ENCODE data around the gene ZNF878. TPM values are rescaled to one million over a fixed set of nuclear protein-coding genes. Genes with fewer than 3 reads are reported as not detected.

ZNF878 gene
- not detected in 5 replicates for total RNA-seq (2022; extraction: Qiagen RNA extraction)

DNA sequence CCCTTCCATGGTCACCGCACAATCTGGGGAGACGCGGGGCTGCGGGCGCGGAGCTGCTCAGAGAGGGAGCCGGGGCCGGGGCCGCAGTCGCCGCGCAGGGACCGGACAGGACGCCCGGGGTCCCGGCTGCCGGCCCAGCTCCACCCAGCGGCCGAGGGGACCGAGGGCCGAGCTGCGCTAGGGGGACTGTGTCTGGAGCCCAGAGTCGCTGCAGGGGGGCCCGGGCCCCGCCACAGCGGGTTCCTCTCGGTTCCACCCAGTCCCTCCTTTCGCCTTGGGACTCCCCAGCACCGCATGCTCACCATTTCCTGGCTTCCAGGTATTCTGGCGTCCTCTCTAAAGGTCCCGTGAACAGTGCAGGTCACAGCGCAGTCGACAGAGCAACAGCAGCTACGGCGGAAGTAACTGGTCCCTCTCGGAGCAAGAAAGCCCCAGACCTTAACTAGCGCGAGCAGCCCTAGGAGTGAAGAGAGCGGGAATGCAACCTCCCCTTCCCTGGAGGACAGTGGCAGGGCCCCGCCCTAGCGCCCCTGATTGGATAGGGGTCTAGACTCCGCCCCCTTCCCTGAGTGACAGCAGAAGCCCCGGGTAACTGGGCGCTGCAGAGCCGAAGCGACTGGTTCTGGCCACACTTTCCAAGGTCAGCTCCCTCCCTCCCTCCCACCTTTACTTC, at the start of gene ZNF878:
Gene ZNF878 (minus strand): TSS at position 465 of the 673 bp plus-strand sequence. CDS start 160 bp downstream, at position 305.

DNA sequence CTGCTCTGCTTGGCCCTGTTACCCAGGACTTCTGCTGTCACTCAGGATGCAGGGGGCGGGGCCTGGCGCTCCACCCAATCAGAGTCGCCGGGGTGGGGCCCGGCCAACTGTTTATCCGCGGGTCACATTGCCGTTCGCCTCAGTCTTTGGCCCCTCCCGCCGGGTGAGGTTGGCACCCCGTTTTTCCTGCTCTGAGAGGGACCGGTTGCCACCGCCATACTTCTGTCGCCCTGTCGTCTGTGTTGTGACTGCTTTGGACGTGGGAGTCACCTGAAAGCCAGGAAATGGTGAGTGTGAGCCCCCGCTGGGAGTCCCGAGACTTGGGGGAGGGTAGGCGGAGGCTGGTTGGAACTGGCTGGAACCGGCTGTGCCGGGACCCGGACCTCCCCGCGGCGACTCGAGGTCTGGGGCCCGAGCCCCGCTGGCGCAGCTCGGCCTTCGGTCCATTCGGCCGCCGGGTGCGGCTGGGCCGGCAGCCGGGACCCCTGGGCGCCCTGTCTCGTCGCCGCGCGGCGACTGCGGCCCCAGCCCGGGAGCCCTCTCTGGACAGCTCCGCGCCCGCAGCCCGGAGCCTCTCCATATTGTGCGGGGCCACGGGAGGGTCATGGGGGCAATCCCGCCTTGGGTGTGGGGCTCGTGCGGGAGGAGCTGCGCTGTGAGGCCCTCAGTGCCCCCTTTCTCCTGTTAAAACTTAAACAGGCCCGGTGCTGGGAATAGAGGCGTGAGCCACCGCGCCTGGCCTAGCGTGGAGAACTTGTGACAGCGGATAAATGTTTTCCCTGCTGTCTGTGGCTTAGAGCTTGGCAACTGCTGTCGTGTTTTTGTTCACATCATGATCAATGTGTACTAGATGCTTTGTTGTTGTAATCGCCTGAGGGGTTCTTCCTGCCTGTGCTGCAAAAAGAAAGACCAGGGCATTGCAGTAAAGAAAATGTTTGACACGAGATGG, 12.1 kb upstream of the ZNF878 start, which contains the start of gene ZNF844:
Gene ZNF844 (plus strand): TSS at position 142 of the 949 bp plus-strand sequence. CDS start 143 bp downstream, at position 285.

DNA sequence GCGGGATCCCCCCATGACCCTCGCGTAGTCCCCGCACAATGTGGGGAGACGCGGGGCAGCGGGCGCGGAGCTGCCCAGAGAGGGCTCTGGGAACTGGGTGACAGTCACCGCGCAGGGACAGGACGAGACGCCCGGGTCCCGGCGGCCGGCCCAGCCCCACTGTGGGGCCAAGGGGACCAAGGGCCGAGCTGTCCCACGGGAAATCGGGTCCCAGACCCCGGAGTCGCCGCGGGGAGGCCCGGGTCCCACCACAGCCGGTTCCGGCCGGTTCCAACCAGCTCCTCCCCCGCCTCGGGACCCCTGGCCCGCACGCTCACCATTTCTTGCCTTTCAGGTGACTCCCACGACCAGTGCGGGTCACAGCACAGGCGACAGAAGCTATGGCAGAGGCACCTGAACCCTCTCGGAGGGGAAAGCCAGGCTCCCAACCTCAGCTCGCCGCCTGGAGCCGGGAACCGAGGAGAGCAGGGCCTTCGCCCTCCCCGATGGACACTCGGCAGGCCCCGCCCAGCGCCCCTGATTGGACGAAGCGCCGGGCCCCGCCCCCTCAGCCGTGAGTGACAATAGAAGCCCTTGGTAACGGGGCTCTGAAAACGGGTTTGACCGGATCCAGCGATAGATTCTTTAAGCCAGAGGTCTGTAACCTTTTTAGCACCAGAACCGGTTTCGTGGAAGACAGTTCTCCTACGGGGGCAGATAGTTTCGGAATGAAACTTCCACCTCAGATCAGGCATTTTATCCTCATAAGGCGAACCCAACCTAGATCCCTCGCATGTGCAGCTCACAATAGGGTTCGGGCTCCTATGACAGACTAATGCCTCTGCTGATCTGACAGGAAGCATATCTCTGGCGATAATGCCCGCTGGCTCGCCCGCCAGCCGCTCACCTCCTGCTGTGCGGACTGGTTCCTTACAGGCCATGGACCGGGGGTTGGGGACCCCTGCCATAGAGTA, 17.3 kb downstream of the ZNF878 start, which contains the start of gene ZNF433:
Gene ZNF433 (minus strand): TSS at position 460 of the 953 bp plus-strand sequence. CDS start 140 bp downstream, at position 320.

Other genes starting within 250 kb of the ZNF878 start
- 0.05 to 0.09 TPM (median 0.07 TPM) in 5 replicates for gene ZNF440, start 238.7 kb downstream of the ZNF878 start, total RNA-seq (2022; extraction: Qiagen RNA extraction)
- gene ZNF439, start 204.2 kb downstream of the ZNF878 start, total RNA-seq (2022; extraction: Qiagen RNA extraction): not detected in 5 replicates
- not detected in 5 replicates for gene ZNF69, start 165.2 kb downstream of the ZNF878 start, total RNA-seq (2022; extraction: Qiagen RNA extraction)
- gene ZNF700, start 127.9 kb downstream of the ZNF878 start, total RNA-seq (2022; extraction: Qiagen RNA extraction): 0.21 to 0.31 TPM (median 0.24 TPM) in 5 replicates
- gene ZNF763, start 87.9 kb downstream of the ZNF878 start, total RNA-seq (2022; extraction: Qiagen RNA extraction): not detected in 5 replicates
- gene ZNF433, start 17.3 kb downstream of the ZNF878 start, total RNA-seq (2022; extraction: Qiagen RNA extraction): not detected in 5 replicates
- gene ZNF844, start 11.8 kb upstream of the ZNF878 start, total RNA-seq (2022; extraction: Qiagen RNA extraction): not detected in 5 replicates
- 0.13 to 0.29 TPM (median 0.22 TPM) in 4 of 5 replicates, not detected in the other for gene ZNF20, start 87.4 kb upstream of the ZNF878 start, total RNA-seq (2022; extraction: Qiagen RNA extraction)
- gene ZNF625, start 103.8 kb upstream of the ZNF878 start, total RNA-seq (2022; extraction: Qiagen RNA extraction): not detected in 5 replicates
- 1.1 to 3.4 TPM (median 1.4 TPM) in 5 replicates for gene ZNF136, start 110.1 kb upstream of the ZNF878 start, total RNA-seq (2022; extraction: Qiagen RNA extraction)
- gene ZNF44, start 241.9 kb upstream of the ZNF878 start, total RNA-seq (2022; extraction: Qiagen RNA extraction): 0.65 to 0.90 TPM (median 0.70 TPM) in 5 replicates

All from A549 treated with AZD2906 at 1 μM for 4 hours (cell line).